Spinal cord (tissue), 10 donors: ENCODE results near the gene CLASP1. TPM values are rescaled to one million over a fixed set of nuclear protein-coding genes. Genes with fewer than 3 reads are reported as not detected.
"Not testable (repeated sequence)": the region's sequence is repeated elsewhere in the genome, so short reads cannot be mapped to it uniquely, and the experiment has no call there.

Source experiments
- DNase-seq, 6 donors: peaks; one replicate each; pipeline versions ENCODE4 v3.0.0 to v3.0.0-alpha.2; 2013 to 2015; ENCODE audit warnings: low spot score in 6 of 6, low read depth in 4 of 6
- H3K27ac ChIP-seq: one replicate; pipeline ENCODE4 v1.5.1; 2013; ENCODE audit warnings: low read depth, low read length, control low read depth
- H3K27me3 ChIP-seq: one replicate; pipeline ENCODE4 v1.6.1; 2013; ENCODE audit warnings: low read length; ENCODE audit not compliant: control insufficient read depth, insufficient read depth
- H3K36me3 ChIP-seq: one replicate; pipeline ENCODE4 v1.6.1; 2013; ENCODE audit warnings: low read length; ENCODE audit not compliant: control insufficient read depth, insufficient read depth
- H3K4me1 ChIP-seq: one replicate; pipeline ENCODE4 v1.6.1; 2013; ENCODE audit warnings: low read length; ENCODE audit not compliant: control insufficient read depth, insufficient read depth
- H3K4me3 ChIP-seq: one replicate; pipeline ENCODE4 v1.5.1; 2013; ENCODE audit warnings: low read depth, low read length, control low read depth
- H3K9me3 ChIP-seq: one replicate; pipeline ENCODE4 v1.6.1; 2013; ENCODE audit warnings: low read length; ENCODE audit not compliant: control insufficient read depth, insufficient read depth
- WGBS: methylation state at CpG from one replicate; pipeline ENCODE4 v1.1.5; 2013; ENCODE audit warnings: missing lambda C conversion rate; ENCODE audit not compliant: insufficient coverage; 5-methylcytosine and 5-hydroxymethylcytosine counted together
- polyA plus RNA-seq, 2 donors: library from polyadenylated mRNA; unstranded; fragments of 120-200 nt; gene quantifications; one replicate each; pipeline ENCODE4 v1.2.1, GENCODE V29; 2013; ENCODE audit not compliant: insufficient read length in 2 of 2
- total RNA-seq, 2 donors: library from RNA; depleted of rRNA in 1 of 2; stranded (reverse); fragments of 120-200 nt in 1 of 2; fragments of >200 nt in 1 of 2; gene quantifications; one replicate each; pipeline versions ENCODE4 v1.2.3 to v1.2.4, GENCODE V29; 2013 to 2014
- donor health status: healthy.

CLASP1 gene
- total and polyA plus RNA-seq, 4 donors = 51.7 to 98.2 (median 62.8) TPM

- DNase-seq = no peak
- H3K36me3 ChIP-seq = peaks cover 37% of the 10 kb centered on the region
- H3K27me3 ChIP-seq = no peaks in the 10 kb centered on the region
- WGBS = no CpG with 5 or more reads among the region's 2 CpGs
- H3K4me1 ChIP-seq = no peaks in the 10 kb centered on the region
- no peak overlapping the region for H3K27ac ChIP-seq
- H3K9me3 ChIP-seq = no peaks in the 10 kb centered on the region
- no peak overlapping the region for H3K4me3 ChIP-seq
Measured at GRCh38 chr2:121386707-121387106, 262.6 kb downstream of the CLASP1 start.

GRCh38 chr2:121386102-121386501, 263.2 kb downstream of the CLASP1 start:
- no peaks in the 10 kb centered on the region for H3K9me3 ChIP-seq
- H3K4me3 ChIP-seq = no peak overlapping the region
- H3K4me1 ChIP-seq = no peaks in the 10 kb centered on the region
- no peaks in the 10 kb centered on the region for H3K27me3 ChIP-seq
- no peak for DNase-seq
- peaks cover 38% of the 10 kb centered on the region for H3K36me3 ChIP-seq
- no peak overlapping the region for H3K27ac ChIP-seq

- 90% methylated on average over 4 of the region's 4 CpGs for WGBS
- Histone ChIP-seq H3K4me3 (no peak overlapping the region), H3K4me1 (no peaks in the 10 kb centered on the region), H3K27ac (no peak overlapping the region), H3K36me3 (peaks cover 45% of the 10 kb centered on the region), H3K27me3 (no peaks in the 10 kb centered on the region), H3K9me3 (no peaks in the 10 kb centered on the region)
- DNase-seq = no peak
Measured at GRCh38 chr2:121382744-121383143, 266.5 kb downstream of the CLASP1 start.

GRCh38 chr2:121377646-121378045, 271.6 kb downstream of the CLASP1 start:
- H3K27ac ChIP-seq = no peak overlapping the region
- no CpG with 5 or more reads among the region's 5 CpGs for WGBS
- H3K4me1 ChIP-seq = no peaks in the 10 kb centered on the region
- no peak for DNase-seq
- H3K9me3 ChIP-seq = no peaks in the 10 kb centered on the region
- H3K27me3 ChIP-seq = no peaks in the 10 kb centered on the region
- H3K36me3 ChIP-seq = peaks cover 42% of the 10 kb centered on the region
- H3K4me3 ChIP-seq = no peak overlapping the region

GRCh38 chr2:121376535-121377250, 272.6 kb downstream of the CLASP1 start:
- Histone ChIP-seq H3K36me3 (peaks cover 33% of the 10 kb centered on the region), H3K9me3 (no peaks in the 10 kb centered on the region), H3K27ac (no peak overlapping the region), H3K4me3 (no peak overlapping the region), H3K27me3 (no peaks in the 10 kb centered on the region), H3K4me1 (no peaks in the 10 kb centered on the region)
- WGBS = 100% methylated on average over 1 of the region's 5 CpGs
- peak in 1 of 6 donors; percentile 20 for DNase-seq

- no peaks in the 10 kb centered on the region for H3K27me3 ChIP-seq
- H3K36me3 ChIP-seq = peaks cover 36% of the 10 kb centered on the region
- no peak overlapping the region for H3K27ac ChIP-seq
- H3K9me3 ChIP-seq = no peaks in the 10 kb centered on the region
- H3K4me3 ChIP-seq = no peak overlapping the region
- no peak for DNase-seq
- H3K4me1 ChIP-seq = no peaks in the 10 kb centered on the region
- 100% methylated on average over 1 of the region's 3 CpGs for WGBS
Measured at GRCh38 chr2:121375621-121376159, 273.6 kb downstream of the CLASP1 start.

- DNase-seq = not testable (repeated sequence)
- H3K36me3 ChIP-seq = peaks cover 35% of the 10 kb centered on the region
Measured at GRCh38 chr2:121374412-121375075, 274.7 kb downstream of the CLASP1 start.

GRCh38 chr2:121372721-121373353, 276.4 kb downstream of the CLASP1 start:
- Histone ChIP-seq H3K27me3 (no peaks in the 10 kb centered on the region), H3K36me3 (peaks cover 43% of the 10 kb centered on the region), H3K9me3 (no peaks in the 10 kb centered on the region), H3K4me3 (no peak overlapping the region), H3K27ac (no peak overlapping the region), H3K4me1 (no peaks in the 10 kb centered on the region)
- no peak for DNase-seq
- 85% methylated on average over 2 of the region's 7 CpGs for WGBS

More at GRCh38 chr2:121374412-121375075, 274.7 kb downstream of the CLASP1 start:
- not testable (repeated sequence) for H3K4me1 ChIP-seq, H3K27ac ChIP-seq, H3K9me3 ChIP-seq, H3K27me3 ChIP-seq, H3K4me3 ChIP-seq
- WGBS = 94% methylated on average over 5 of the region's 5 CpGs

- Histone ChIP-seq H3K36me3 (peaks cover 51% of the 10 kb centered on the region), H3K27me3 (no peaks in the 10 kb centered on the region), H3K4me3 (no peak overlapping the region), H3K4me1 (no peaks in the 10 kb centered on the region), H3K27ac (no peak overlapping the region), H3K9me3 (no peaks in the 10 kb centered on the region)
- no peak for DNase-seq
Measured at GRCh38 chr2:121372082-121372481, 277.2 kb downstream of the CLASP1 start.
